ENCODE data around the gene LRPAP1.
"Not testable (repeated sequence)": the region's sequence is repeated elsewhere in the genome, so short reads cannot be mapped to it uniquely, and the experiment has no call there.

Gene LRPAP1

GRCh38 chr4:3560465-3560864 is 28.2 kb upstream of the LRPAP1 start:
- DNase-seq, result not testable (repeated sequence)

GRCh38 chr4:3559381-3560290 is 27.4 kb upstream of the LRPAP1 start:
- DNase-seq, result not testable (repeated sequence)

DNA sequence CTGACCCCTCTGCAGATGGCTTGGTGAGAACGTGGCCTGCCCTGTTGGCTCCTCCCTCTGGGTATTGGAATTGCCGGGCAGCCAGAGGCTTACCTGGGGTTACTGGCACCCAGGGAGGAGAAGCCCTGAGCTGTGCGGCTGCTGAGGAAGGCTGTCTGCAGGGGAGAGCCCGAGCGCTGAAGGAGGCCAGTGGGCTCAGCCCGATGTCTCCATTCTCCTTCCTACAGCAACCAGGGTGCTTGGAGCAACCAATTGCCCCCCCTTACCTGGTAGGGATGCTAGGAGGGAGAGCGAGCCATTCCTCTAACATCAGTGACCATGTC is 26.3 kb upstream of the LRPAP1 start:
- DNase-seq, result not testable (repeated sequence)

GRCh38 chr4:3557676-3558513 is 25.7 kb upstream of the LRPAP1 start:
- not testable (repeated sequence) for DNase-seq

DNA sequence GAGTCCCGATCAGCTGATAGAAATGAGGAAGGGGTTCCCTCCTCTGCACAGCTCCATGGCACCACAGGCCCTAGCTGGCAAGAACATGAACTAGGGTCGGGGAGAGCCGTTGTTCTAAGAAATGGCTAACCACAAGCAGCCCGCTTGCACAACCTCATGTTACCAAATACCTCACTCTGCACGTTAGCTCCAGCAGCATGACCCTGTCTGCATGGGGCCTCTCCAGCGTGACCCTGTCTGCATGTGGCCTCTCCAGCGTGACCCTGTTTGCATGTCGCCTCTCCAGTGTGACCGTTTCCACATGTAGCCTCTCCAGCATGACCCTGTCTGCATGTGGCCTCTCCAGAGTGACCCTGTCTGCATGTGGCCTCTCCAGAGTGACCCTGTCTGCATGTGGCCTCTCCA is 24.9 kb upstream of the LRPAP1 start:
- DNase-seq, result not testable (repeated sequence)

DNA sequence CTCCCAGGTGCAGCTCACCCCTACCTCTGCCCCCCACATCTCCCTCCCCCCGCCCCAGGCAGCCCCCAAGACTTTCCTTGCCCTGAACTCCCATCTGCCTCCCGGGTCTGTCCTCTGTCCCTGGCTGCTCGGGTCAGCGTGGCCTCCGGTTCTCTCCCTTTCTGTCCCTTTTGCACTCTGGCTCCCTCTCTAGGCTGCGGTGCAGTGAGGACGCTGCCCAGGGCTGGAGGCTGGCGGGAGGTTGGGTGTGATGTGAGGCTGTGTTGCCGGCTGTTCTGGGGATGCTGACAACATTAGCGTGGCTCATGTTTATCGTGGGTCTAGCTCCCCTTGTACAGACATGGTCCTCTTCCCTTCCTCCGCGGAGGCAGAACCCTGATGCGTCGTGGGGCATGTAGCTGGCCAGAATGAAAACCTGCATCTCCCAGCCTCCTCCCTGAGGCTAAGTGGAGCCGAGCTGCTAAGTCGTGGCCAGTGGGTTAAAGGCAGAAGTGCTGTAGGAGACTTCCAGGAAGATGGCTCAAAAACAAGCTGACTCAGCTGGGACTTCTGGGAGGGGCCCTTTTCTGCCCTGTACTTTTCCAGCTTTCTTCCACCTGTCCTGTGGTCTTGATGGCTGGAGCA is 24.1 kb upstream of the LRPAP1 start:
- DNase-seq, result not testable (repeated sequence)

DNA sequence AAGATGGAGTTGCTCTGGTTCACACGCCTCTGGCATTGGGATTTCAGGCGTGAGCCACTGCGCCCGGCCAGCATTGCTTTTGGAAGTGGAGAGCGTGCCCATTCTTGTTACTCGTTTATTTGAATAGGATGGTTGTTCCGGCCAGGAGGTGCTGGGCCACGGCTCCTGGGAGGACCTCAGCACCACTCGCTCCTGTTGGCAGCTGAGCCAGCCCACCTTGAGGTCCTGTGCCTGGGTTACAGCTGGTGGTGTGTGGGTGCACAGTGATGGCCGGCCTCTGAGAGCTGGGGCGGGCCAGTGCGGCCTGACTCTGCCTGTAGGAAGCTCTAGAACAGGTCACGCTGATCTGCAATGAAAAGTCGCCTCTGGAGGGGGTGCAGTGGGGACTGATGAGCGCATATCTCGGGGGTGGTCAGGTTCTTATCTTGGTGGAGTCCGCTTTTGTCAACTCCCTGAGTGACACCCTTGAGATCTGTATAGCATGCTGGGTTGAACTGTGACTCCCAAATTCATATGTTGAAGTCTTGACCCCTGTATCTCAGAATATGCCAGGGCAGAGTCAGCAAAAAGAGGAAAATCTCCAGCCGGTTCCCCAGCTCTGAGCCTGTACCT is 23.3 kb upstream of the LRPAP1 start:
- not testable (repeated sequence) for DNase-seq

- DNase-seq, result not testable (repeated sequence)
These were observed 19.1 kb upstream of the LRPAP1 start for GRCh38 chr4:3551366-3551765.

GRCh38 chr4:3550792-3551325 is 18.6 kb upstream of the LRPAP1 start:
- DNase-seq, result not testable (repeated sequence)

DNA sequence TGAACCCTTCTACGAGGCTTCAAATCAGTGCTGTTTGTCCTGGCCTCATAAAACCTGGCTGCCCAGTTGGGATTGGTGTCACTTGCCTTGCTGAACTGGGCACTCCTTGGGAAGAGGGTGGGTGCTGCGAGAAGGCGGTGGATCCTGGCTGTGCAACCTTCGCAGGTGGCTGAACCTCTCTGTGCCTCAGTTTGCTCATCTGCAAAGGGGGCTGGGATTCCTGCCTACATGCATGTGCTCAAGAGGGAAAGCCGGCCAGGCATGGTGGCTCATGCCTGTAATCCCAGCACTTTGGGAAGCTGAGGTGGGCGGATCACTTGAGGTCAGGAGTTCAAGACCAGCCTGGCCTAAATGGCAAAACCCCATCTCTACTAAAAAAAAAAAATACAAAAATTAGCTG is 17.8 kb upstream of the LRPAP1 start:
- not testable (repeated sequence) for DNase-seq

DNA sequence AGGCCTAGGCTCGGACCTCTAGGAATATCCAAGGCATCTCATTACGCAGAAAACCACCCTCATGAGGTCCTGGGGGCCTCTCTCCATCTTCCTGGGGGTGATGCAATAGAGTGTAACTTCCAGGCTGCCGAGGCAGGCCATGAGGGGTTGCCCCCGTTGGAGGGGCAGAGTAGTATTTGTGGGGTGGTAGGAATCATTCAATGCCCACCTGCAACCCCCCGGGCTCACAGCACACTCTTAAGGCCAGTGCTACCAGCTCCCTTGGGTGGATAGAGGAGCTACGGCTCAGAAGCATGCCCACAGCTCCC is 17.4 kb upstream of the LRPAP1 start:
- DNase-seq, result not testable (repeated sequence)

DNA sequence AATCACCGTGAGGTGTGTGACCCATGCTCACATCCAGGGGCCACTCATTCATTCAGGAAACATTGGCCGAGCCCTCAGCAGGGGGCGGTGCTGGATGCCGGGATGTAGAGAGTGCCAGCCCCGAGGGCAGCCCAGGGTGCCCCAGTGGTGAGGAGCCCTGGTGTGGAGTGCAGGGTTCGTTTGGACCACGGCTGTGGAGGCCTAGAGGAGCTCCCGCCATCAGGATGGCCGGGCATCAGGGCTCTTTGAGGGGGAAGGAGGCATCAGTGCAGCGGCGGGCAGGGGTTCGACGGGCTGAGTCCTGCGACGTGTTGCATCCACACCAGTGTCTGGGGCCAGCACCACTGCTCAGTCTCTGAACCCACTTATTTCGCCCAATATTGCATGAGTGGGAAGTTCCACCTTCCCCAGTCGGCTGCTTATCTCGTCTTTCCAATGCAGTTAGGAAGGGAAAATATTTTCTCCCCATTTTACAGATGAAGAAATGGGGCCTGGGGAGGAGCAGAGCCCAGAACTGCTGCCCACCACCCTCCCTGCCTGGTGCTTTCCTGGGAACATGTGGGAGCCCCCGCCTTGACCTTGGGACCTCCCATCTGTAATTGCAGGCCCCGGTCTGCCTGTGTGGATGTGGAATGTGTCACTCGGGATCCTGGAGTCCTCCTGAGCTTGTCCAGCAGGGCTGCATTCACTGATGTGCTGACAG is 16.9 kb upstream of the LRPAP1 start:
- not testable (repeated sequence) for DNase-seq

- DNase-seq, result not testable (repeated sequence)
These were observed 14.5 kb upstream of the LRPAP1 start for GRCh38 chr4:3546721-3547120.

- not testable (repeated sequence) for DNase-seq
These were observed 13.1 kb upstream of the LRPAP1 start for GRCh38 chr4:3545351-3545750.

DNA sequence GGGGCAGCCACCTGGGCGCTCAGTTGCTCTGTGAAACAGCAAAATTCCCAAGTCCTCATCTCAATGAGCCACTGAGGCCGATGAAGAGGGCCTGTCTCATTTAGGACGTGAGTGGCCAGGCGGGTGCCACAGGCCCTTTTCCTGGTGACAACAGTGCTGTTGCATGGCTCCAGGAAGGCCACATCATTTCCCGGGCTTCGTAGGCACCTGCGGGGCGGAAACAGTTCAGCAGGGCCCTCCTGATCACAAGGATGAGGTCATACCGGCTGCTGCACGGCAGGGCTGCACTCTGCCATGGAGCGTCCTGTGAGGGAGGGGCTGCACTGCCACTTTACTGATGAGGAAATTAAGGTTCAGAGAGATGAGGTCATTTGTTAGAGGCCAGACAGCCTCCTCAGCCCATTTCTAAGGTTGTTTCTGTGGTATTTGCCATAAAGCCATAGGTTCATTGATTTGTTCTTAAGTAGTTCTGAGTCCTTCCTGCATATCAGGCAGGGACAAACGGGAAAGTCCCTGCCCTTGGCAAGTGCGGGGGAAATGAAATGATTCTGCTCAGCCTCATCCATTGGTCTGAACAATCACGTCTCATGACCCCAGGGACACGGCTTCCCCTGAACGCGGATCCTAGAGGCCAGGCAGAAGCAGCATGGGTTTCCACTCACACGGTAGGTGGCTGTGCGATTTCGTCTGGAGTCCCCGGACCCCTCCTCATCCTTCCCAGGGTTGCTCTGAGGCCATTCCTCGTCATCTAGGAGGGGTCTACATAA is 12.2 kb upstream of the LRPAP1 start:
- peak; percentile 17 for DNase-seq

DNA sequence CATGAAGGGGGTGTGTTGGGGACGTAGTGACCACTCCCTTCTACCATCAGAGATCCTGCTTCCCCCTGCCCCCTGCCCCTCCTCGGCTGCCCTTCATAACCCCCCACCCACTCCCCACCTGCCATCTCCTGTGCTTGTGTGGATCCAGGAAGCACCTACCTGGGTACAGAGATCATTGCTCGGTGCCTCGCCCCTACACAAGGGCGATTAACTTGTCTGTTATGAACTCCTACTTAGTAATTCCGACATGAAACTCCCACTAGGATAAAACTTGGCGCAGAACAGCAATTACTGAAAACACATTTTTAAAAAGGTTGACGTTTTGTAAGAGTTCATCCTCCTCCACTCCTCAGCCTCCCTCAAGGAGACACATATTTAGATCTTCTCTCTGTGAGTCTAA is 11.2 kb upstream of the LRPAP1 start:
- DNase-seq, result not testable (repeated sequence)

- DNase-seq, result not testable (repeated sequence)
These were observed 6.7 kb upstream of the LRPAP1 start for GRCh38 chr4:3538906-3539305.

GRCh38 chr4:3535812-3536211 is 3.6 kb upstream of the LRPAP1 start:
- not testable (repeated sequence) for DNase-seq

- no peak for DNase-seq
These were observed 1.2 kb upstream of the LRPAP1 start for GRCh38 chr4:3533423-3533820.

DNA sequence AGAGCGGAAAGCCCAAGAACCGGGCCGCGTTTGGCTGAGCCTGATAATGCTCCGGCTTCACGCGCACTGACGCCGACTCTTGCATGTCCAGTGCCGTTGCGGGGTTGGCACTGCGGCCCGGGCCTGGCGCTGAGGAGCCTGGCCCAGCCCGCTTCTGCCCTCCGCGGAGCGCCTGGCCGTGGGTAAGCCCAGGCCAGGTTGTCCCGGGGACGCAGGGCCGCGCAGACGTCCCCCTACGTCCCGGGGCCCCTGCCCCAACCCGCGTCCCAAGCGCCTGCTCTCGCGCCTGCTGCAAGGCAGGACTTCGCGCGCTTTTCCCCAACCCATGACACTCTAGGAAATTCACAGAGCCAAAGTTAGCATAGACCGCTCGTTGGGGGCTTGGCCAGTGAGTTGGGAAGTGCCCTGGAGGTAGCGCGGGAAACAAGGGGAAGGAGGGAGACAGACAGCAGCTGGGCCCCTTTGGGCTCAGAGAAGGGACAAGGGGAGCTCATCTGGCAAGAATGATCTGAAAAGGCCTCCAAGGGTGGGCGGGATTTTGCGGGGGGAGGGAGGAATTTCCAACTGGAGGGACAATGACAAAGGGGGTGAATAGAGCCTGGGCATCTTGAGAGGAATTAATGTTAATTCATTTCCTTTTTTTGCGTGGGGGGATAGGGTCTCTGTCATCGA is 665 bp upstream of the LRPAP1 start:
- no peak for DNase-seq
